ENCODE measurements around the gene C5AR2.
A peak's percentile ranks its signal among the peaks of the same experiment; 100 is the strongest.
"Not testable (repeated sequence)": the region's sequence is repeated elsewhere in the genome, so short reads cannot be mapped to it uniquely, and the experiment has no call there.

The C5AR2 gene

GRCh38 chr19:47387623-47388022, 55.6 kb downstream of the C5AR2 start:
- not testable (repeated sequence) for DNase-seq (ENCODE audit: low read depth in 2 of 2)

GRCh38 chr19:47388721-47389120, 56.7 kb downstream of the C5AR2 start:
- DNase-seq (ENCODE audit: low read depth in 2 of 2), result not testable (repeated sequence)

GRCh38 chr19:47389150-47389556, 57.2 kb downstream of the C5AR2 start:
- DNase-seq (ENCODE audit: low read depth in 2 of 2), result no peak

GRCh38 chr19:47390533-47391488, 58.8 kb downstream of the C5AR2 start:
- no peak for DNase-seq (ENCODE audit: low read depth in 2 of 2)

GRCh38 chr19:47391510-47392223, 59.7 kb downstream of the C5AR2 start:
- peak; percentile 71 to 82 for DNase-seq (ENCODE audit: low read depth in 2 of 2)
